ENCODE data around the gene DBP. TPM values are rescaled to one million over a fixed set of nuclear protein-coding genes. Genes with fewer than 3 reads are reported as not detected.
A peak's percentile ranks its signal among the peaks of the same experiment; 100 is the strongest.

Gene DBP
- total and polyA plus RNA-seq, 2 of the 13 experiments (the other 11 are each of a cell fraction or from before 2014, with no cell fraction given) = 1.7 to 5.8 TPM

- no peak for DNase-seq (ENCODE audit: low spot score)
- no peaks in the 10 kb centered on the region for H3K36me3 ChIP-seq (replicated peaks in 1 of 2; ENCODE audit: control insufficient read depth in 1 of 2, insufficient read depth in 2 of 2, low read length in 2 of 2)
- BruUV-seq (replicated peaks) = no TSS peak
- 68% methylated on average over 15 of the region's 16 CpGs for WGBS (ENCODE audit: low lambda C conversion rate)
- intact Hi-C loops (cut with micrococcal nuclease; ENCODE audit: unreplicated experiment) (no loop called here), in situ Hi-C loops (cut with HindIII; ENCODE audit: extremely low pct_ligation_motif_present, low pct_unique_long_range_greater_than_20kb) (no loop called here)
- no peak overlapping the region for H3K4me3 ChIP-seq (replicated peaks in 1 of 3; ENCODE audit: insufficient read depth in 1 of 3, low read depth in 2 of 3, low read length in 3 of 3)
- H3K9me3 ChIP-seq (ENCODE audit: low read length) = no peaks in the 10 kb centered on the region
- no peak overlapping the region for H3K27ac ChIP-seq (ENCODE audit: extremely low read length, insufficient read depth, low read length)
- H3K27me3 ChIP-seq (ENCODE audit: control insufficient read depth in 1 of 2, insufficient read depth in 2 of 2, low read length in 2 of 2) = peaks cover 0 to 8% of the 10 kb centered on the region in 2 experiments; a peak in 3 of 5 replicates
- H3K4me2 ChIP-seq (ENCODE audit: low read depth, low read length) = peak overlapping the region; percentile 52
- ATAC-seq = no peak
- H3K9ac ChIP-seq (ENCODE audit: insufficient read depth, low read depth, low read length) = no peak overlapping the region
- CTCF ChIA-PET (ENCODE audit: low intra/inter-chr PET ratio, low total read pairs) = no interaction called here
- H4K20me1 ChIP-seq (ENCODE audit: insufficient read depth, low read length) = no peaks in the 10 kb centered on the region
- POLR2A ChIA-PET = interaction anchor here (2.0 kb wide), 1 partner anchor 20 kb away, joined by 12 read pairs; the partner anchor contains the start of genes RPL18 and SPHK2
- peak; percentile 98 for TF ChIP-seq CREB1 (IDR thresholded peaks at IDR 0.05)
- peak; percentile 54 for TF ChIP-seq CREB1 (CRISPR knock-in tag; IDR thresholded peaks at IDR 0.05)
- TF ChIP-seq SP1 (IDR thresholded peaks at IDR 0.05) = no peak
- peak; percentile 33; the same call in 1 of the 2 replicates for TF ChIP-seq SP1 (CRISPR knock-in tag; IDR thresholded peaks at IDR 0.05)
- TF ChIP-seq ATF7 (IDR thresholded peaks at IDR 0.05) = peak; percentile 84
- TF ChIP-seq ATF7 (CRISPR knock-in tag; IDR thresholded peaks at IDR 0.05) = no peak
- TF ChIP-seq RBM39 (IDR thresholded peaks at IDR 0.05; ENCODE audit: low read depth, low read length, poor library complexity, severe bottlenecking) = no peak
- no peak overlapping the region for H2AFZ ChIP-seq (ENCODE audit: low read length)
- H3K79me2 ChIP-seq (ENCODE audit: insufficient read depth, low read length) = no peaks in the 10 kb centered on the region
- FAIRE-seq = no peak
- H3K4me1 ChIP-seq (ENCODE audit: insufficient read depth, low read length) = peaks cover 56% of the 10 kb centered on the region
Observed at GRCh38 chr19:48638831-48639381, 1.7 kb upstream of the DBP start.

- Histone ChIP-seq H3K9ac (ENCODE audit: insufficient read depth, low read depth, low read length) (peak overlapping the region; percentile 23; the same call in 1 of the 2 replicates), H2AFZ (ENCODE audit: low read length) (no peak overlapping the region), H3K36me3 (replicated peaks in 1 of 2; ENCODE audit: control insufficient read depth in 1 of 2, insufficient read depth in 2 of 2, low read length in 2 of 2) (no peaks in the 10 kb centered on the region), H3K4me2 (ENCODE audit: low read depth, low read length) (peak overlapping the region; percentile 96), H3K9me3 (ENCODE audit: low read length) (no peaks in the 10 kb centered on the region), H3K79me2 (ENCODE audit: insufficient read depth, low read length) (no peaks in the 10 kb centered on the region), H3K4me3 (replicated peaks in 1 of 3; ENCODE audit: insufficient read depth in 1 of 3, low read depth in 2 of 3, low read length in 3 of 3) (peak overlapping the region in 2 of 3 experiments; percentile 15 to 50; a peak in 4 of 6 replicates), H3K27ac (ENCODE audit: extremely low read length, insufficient read depth, low read length) (peak overlapping the region; percentile 64), H3K27me3 (ENCODE audit: control insufficient read depth in 1 of 2, insufficient read depth in 2 of 2, low read length in 2 of 2) (peaks cover 0 to 8% of the 10 kb centered on the region in 2 experiments; a peak in 3 of 5 replicates), H3K4me1 (ENCODE audit: insufficient read depth, low read length) (peaks cover 63% of the 10 kb centered on the region), H4K20me1 (ENCODE audit: insufficient read depth, low read length) (no peaks in the 10 kb centered on the region)
- BruUV-seq (replicated peaks) = no TSS peak
- POLR2A ChIA-PET = interaction anchor here (0.6 to 2.0 kb wide), 4 partner anchors 11 to 306 kb away, joined by 3 to 12 read pairs (median 4); partner anchors contain the start of genes RPL18 and SPHK2
- DNase-seq (ENCODE audit: low spot score) = peak; percentile 75
- CTCF ChIA-PET (ENCODE audit: low intra/inter-chr PET ratio, low total read pairs) = interaction anchor here (0.6 to 0.9 kb wide), 2 partner anchors 8 to 22 kb away, joined by 3 read pairs; partner anchors contain the start of gene CA11
- intact Hi-C loops (cut with micrococcal nuclease; ENCODE audit: unreplicated experiment) (no loop called here), in situ Hi-C loops (cut with HindIII; ENCODE audit: extremely low pct_ligation_motif_present, low pct_unique_long_range_greater_than_20kb) (no loop called here)
- ATAC-seq = peak; percentile 9
- FAIRE-seq = peak; percentile 68
- 13% methylated on average over 27 of the region's 29 CpGs for WGBS (ENCODE audit: low lambda C conversion rate)
- TF ChIP-seq HOXA3 (CRISPR knock-in tag; IDR thresholded peaks at IDR 0.05) (peak; percentile 45; the same call in 1 of the 2 replicates), PATZ1 (CRISPR knock-in tag; IDR thresholded peaks at IDR 0.05) (peak; percentile 39), NR2C2 (CRISPR knock-in tag; IDR thresholded peaks at IDR 0.05; ENCODE audit: borderline replicate concordance) (peak; percentile 47; the same call in 1 of the 2 replicates), CTCF (CRISPR knock-in tag; IDR thresholded peaks at IDR 0.05) (peak; percentile 25)
Observed at GRCh38 chr19:48637948-48638830, 1.0 kb upstream of the DBP start.

Data from HepG2 (cell line).